Loucy (cell line): ENCODE measurements around the gene MPC1L.

Experiments used
- H2AFZ ChIP-seq: fragments of 200-600 bp; sonication (generic); 2 replicates; pipeline ENCODE4 v1.6.0; 2016; ENCODE audit warnings: antibody characterized with exemption, mild to moderate bottlenecking, low read length, moderate library complexity
- H3F3A ChIP-seq: fragments of 200-600 bp; 2 replicates; pipeline ENCODE4 v1.6.0; 2016; ENCODE audit warnings: antibody characterized with exemption, low read depth, mild to moderate bottlenecking
- H3K27me3 ChIP-seq: fragments of 200-600 bp; sonication (generic); 2 replicates; pipeline ENCODE4 v1.6.1; 2014; ENCODE audit warnings: low read length, mild to moderate bottlenecking; ENCODE audit not compliant: insufficient read depth, poor library complexity, severe bottlenecking
- H3K36me3 ChIP-seq: fragments of 200-600 bp; sonication (generic); 2 replicates; pipeline ENCODE4 v1.6.1; 2016; ENCODE audit warnings: low read length; ENCODE audit not compliant: insufficient read depth
- H3K4me1 ChIP-seq: fragments of 200-600 bp; sonication (generic); 2 replicates; pipeline ENCODE4 v1.5.1; 2014; ENCODE audit warnings: low read length, mild to moderate bottlenecking; ENCODE audit not compliant: insufficient read depth, poor library complexity, severe bottlenecking
- H3K4me2 ChIP-seq: fragments of 200-600 bp; sonication (generic); 2 replicates; pipeline ENCODE4 v1.6.0; 2014; ENCODE audit warnings: antibody characterized with exemption, low read length, low read depth, mild to moderate bottlenecking; ENCODE audit not compliant: poor library complexity, severe bottlenecking
- H3K4me3 ChIP-seq: fragments of 200-600 bp; sonication (generic); 2 replicates; pipeline ENCODE4 v1.5.1; 2014; ENCODE audit warnings: low read length, mild to moderate bottlenecking, mixed read lengths; ENCODE audit not compliant: poor library complexity, severe bottlenecking
- H3K79me2 ChIP-seq: fragments of 200-600 bp; sonication (generic); 2 replicates; pipeline ENCODE4 v1.6.1; 2014; ENCODE audit warnings: low read length; ENCODE audit not compliant: insufficient read depth
- H3K9ac ChIP-seq: fragments of 200-600 bp; sonication (generic); 2 replicates; pipeline ENCODE4 v1.6.0; 2014; ENCODE audit warnings: mild to moderate bottlenecking, low read depth, low read length, moderate library complexity; ENCODE audit not compliant: poor library complexity, severe bottlenecking
- H3K9me2 ChIP-seq: fragments of 200-600 bp; sonication (generic); replicated peaks from 2 replicates; pipeline ENCODE4 v1.6.1; 2016; ENCODE audit warnings: low read depth, low read length, mixed read lengths
- H3K9me3 ChIP-seq: fragments of 200-600 bp; sonication (generic); 2 replicates; pipeline ENCODE4 v1.6.1; 2014; ENCODE audit warnings: mild to moderate bottlenecking, antibody characterized with exemption, low read length, low read depth; ENCODE audit not compliant: insufficient read depth
- H4K20me1 ChIP-seq: fragments of 200-600 bp; sonication (generic); 2 replicates; pipeline ENCODE4 v1.6.0; 2014; ENCODE audit warnings: antibody characterized with exemption, low read length, mild to moderate bottlenecking; ENCODE audit not compliant: insufficient read depth, poor library complexity, severe bottlenecking
- CTCF ChIP-seq: fragments of 200-600 bp; sonication (generic); conservative IDR thresholded peaks from 2 replicates; pipeline ENCODE4 v1.5.1; 2014; ENCODE audit warnings: mild to moderate bottlenecking, antibody characterized with exemption, low read length
- EZH2phosphoT487 ChIP-seq: fragments of 200-600 bp; IDR thresholded peaks from 2 replicates; pipeline ENCODE4 v1.6.1; 2018; ENCODE audit warnings: antibody characterized with exemption, mild to moderate bottlenecking, moderate library complexity, borderline replicate concordance

MPC1L gene

GRCh38 chrX:40671126-40671525 lies 47.9 kb downstream of the MPC1L start:
- no peak overlapping the region for H3K4me3 ChIP-seq
- TF ChIP-seq CTCF (no peak), EZH2phosphoT487 (no peak)

More at GRCh38 chrX:40671126-40671525, 47.9 kb downstream of the MPC1L start:
- H3K4me2 ChIP-seq, result no peak overlapping the region
- H3K9ac ChIP-seq, result no peak overlapping the region
- no peaks in the 10 kb centered on the region for H3K9me2 ChIP-seq
- no peaks in the 10 kb centered on the region for H4K20me1 ChIP-seq
- no peaks in the 10 kb centered on the region for H3K9me3 ChIP-seq
- no peaks in the 10 kb centered on the region for H3K79me2 ChIP-seq
- peaks cover 74% of the 10 kb centered on the region; the same call in 1 of the 2 replicates for H3K36me3 ChIP-seq
- no peaks in the 10 kb centered on the region for H3K4me1 ChIP-seq
- H3K27me3 ChIP-seq, result no peaks in the 10 kb centered on the region
- H3F3A ChIP-seq, result no peaks in the 10 kb centered on the region
- H2AFZ ChIP-seq, result no peak overlapping the region
